ENCODE data around the gene CAMK1G. TPM values are rescaled to one million over a fixed set of nuclear protein-coding genes. Genes with fewer than 3 reads are reported as not detected.

The CAMK1G gene
- total and polyA plus RNA-seq, 2 of the 4 experiments (the other 2 are of a cell fraction), result 0.72 to 1.8 TPM

GRCh38 chr1:209549443-209550205 is 33.9 kb upstream of the CAMK1G start:
- Histone ChIP-seq H4K91ac (ENCODE audit: insufficient read depth, low read depth, low read length) (no peak overlapping the region), H3K18ac (ENCODE audit: low read depth, low read length) (no peak overlapping the region), H3K4me1 (ENCODE audit: control insufficient read depth, insufficient read depth, low read length) (no peaks in the 10 kb centered on the region), H3K14ac (replicated peaks; ENCODE audit: low read depth, low read length) (no peak overlapping the region), H2BK20ac (ENCODE audit: low read depth, low read length) (no peak overlapping the region), H3K9me3 (ENCODE audit: control insufficient read depth, insufficient read depth, low read length) (no peaks in the 10 kb centered on the region), H3K4me2 (ENCODE audit: low read depth, low read length) (no peak overlapping the region), H3K27me3 (ENCODE audit: control insufficient read depth, insufficient read depth, low read length) (peaks cover 7% of the 10 kb centered on the region), H3K9me1 (ENCODE audit: insufficient read depth, low read length) (no peaks in the 10 kb centered on the region), H3K4me3 (ENCODE audit: insufficient read depth, low read depth, low read length) (no peak overlapping the region), H2BK5ac (ENCODE audit: low read depth, low read length, poor library complexity, severe bottlenecking) (no peak overlapping the region), H3K23ac (ENCODE audit: low read depth, low read length) (no peak overlapping the region), H3K36me3 (ENCODE audit: control insufficient read depth, insufficient read depth, low read length) (no peaks in the 10 kb centered on the region), H3K27ac (ENCODE audit: insufficient read depth, low read length) (no peak overlapping the region), H2AK9ac (replicated peaks; ENCODE audit: low read depth, low read length, poor library complexity) (no peak overlapping the region), H4K8ac (ENCODE audit: low read depth in 2 of 2, low read length in 2 of 2) (no peak overlapping the region), H2AFZ (replicated peaks; ENCODE audit: low read length, poor library complexity) (no peak overlapping the region), H2BK120ac (ENCODE audit: low read depth, low read length) (no peak overlapping the region), H3K4ac (ENCODE audit: low read depth, low read length) (no peak overlapping the region), H3K79me1 (ENCODE audit: low read depth in 1 of 2, low read length in 2 of 2) (no peaks in the 10 kb centered on the region), H2AK5ac (ENCODE audit: low read depth, low read length) (no peak overlapping the region), H3K9ac (ENCODE audit: low read depth, low read length) (no peak overlapping the region), H3K56ac (ENCODE audit: extremely low read depth, insufficient read depth, low read length) (no peak overlapping the region), H4K20me1 (ENCODE audit: insufficient read depth, low read length) (no peaks in the 10 kb centered on the region), H2BK15ac (ENCODE audit: low read depth, low read length) (no peak overlapping the region), H4K5ac (ENCODE audit: low read depth, low read length) (no peak overlapping the region)
- in situ Hi-C loops (cut with MboI; ENCODE audit: low sequenced_read_pairs) (no loop called here), dilution Hi-C loops (cut with HindIII; ENCODE audit: low sequenced_read_pairs, unreplicated experiment) (no loop called here), intact Hi-C loops (cut with micrococcal nuclease) (no loop called here)
- TF ChIP-seq, protein P1, sequence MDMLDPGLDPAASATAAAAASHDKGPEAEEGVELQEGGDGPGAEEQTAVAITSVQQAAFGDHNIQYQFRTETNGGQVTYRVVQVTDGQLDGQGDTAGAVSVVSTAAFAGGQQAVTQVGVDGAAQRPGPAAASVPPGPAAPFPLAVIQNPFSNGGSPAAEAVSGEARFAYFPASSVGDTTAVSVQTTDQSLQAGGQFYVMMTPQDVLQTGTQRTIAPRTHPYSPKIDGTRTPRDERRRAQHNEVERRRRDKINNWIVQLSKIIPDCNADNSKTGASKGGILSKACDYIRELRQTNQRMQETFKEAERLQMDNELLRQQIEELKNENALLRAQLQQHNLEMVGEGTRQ (IDR thresholded peaks at IDR 0.05; ENCODE audit: low read depth, low read length), result no peak
- no peak for TF ChIP-seq BHLHE40 (IDR thresholded peaks at IDR 0.05; ENCODE audit: low read depth, low read length)
- TF ChIP-seq NFE2L2 (IDR thresholded peaks at IDR 0.05; ENCODE audit: low read depth, low read length), result no peak
- no peak for TF ChIP-seq CEBPB (IDR thresholded peaks at IDR 0.05; ENCODE audit: low read depth, low read length)
- TF ChIP-seq SMC3 (IDR thresholded peaks at IDR 0.05; ENCODE audit: low read depth, low read length), result no peak
- no peak for TF ChIP-seq CHD1 (IDR thresholded peaks at IDR 0.05; ENCODE audit: low read depth, low read length)
- TF ChIP-seq MAZ (IDR thresholded peaks at IDR 0.05; ENCODE audit: borderline replicate concordance, low read depth, low read length), result no peak
- TF ChIP-seq POLR2A (IDR thresholded peaks at IDR 0.05; ENCODE audit: low read depth, low read length), result no peak
- no peak for TF ChIP-seq MXI1 (IDR thresholded peaks at IDR 0.05; ENCODE audit: borderline replicate concordance, low read depth, low read length)
- TF ChIP-seq FOS (IDR thresholded peaks at IDR 0.05; ENCODE audit: low read depth, low read length), result no peak
- TF ChIP-seq MAFK (IDR thresholded peaks at IDR 0.05; ENCODE audit: low read depth, low read length), result no peak
- no peak for TF ChIP-seq RCOR1 (IDR thresholded peaks at IDR 0.05; ENCODE audit: insufficient replicate concordance, low read length)
- TF ChIP-seq, protein P2, sequence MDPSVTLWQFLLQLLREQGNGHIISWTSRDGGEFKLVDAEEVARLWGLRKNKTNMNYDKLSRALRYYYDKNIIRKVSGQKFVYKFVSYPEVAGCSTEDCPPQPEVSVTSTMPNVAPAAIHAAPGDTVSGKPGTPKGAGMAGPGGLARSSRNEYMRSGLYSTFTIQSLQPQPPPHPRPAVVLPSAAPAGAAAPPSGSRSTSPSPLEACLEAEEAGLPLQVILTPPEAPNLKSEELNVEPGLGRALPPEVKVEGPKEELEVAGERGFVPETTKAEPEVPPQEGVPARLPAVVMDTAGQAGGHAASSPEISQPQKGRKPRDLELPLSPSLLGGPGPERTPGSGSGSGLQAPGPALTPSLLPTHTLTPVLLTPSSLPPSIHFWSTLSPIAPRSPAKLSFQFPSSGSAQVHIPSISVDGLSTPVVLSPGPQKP (IDR thresholded peaks at IDR 0.05; ENCODE audit: borderline replicate concordance, low read depth, low read length), result no peak
- TF ChIP-seq RAD21 (IDR thresholded peaks at IDR 0.05; ENCODE audit: low read length), result no peak
- TF ChIP-seq RFX5 (IDR thresholded peaks at IDR 0.05; ENCODE audit: low read depth, low read length), result no peak
- TF ChIP-seq, protein P3, sequence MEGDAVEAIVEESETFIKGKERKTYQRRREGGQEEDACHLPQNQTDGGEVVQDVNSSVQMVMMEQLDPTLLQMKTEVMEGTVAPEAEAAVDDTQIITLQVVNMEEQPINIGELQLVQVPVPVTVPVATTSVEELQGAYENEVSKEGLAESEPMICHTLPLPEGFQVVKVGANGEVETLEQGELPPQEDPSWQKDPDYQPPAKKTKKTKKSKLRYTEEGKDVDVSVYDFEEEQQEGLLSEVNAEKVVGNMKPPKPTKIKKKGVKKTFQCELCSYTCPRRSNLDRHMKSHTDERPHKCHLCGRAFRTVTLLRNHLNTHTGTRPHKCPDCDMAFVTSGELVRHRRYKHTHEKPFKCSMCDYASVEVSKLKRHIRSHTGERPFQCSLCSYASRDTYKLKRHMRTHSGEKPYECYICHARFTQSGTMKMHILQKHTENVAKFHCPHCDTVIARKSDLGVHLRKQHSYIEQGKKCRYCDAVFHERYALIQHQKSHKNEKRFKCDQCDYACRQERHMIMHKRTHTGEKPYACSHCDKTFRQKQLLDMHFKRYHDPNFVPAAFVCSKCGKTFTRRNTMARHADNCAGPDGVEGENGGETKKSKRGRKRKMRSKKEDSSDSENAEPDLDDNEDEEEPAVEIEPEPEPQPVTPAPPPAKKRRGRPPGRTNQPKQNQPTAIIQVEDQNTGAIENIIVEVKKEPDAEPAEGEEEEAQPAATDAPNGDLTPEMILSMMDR (conservative IDR thresholded peaks at IDR 0.05; ENCODE audit: low read depth, low read length), result no peak
- POLR2A ChIA-PET (ENCODE audit: unreplicated experiment), result no interaction called here
- no peak for DNase-seq
- no TSS peak for BruUV-seq (replicated peaks)
- WGBS, 2 experiments (ENCODE audit: extremely low coverage in 2 of 2, insufficient read length in 1 of 2), result no CpG with 5 or more reads among the region's 6 CpGs
- CTCF ChIA-PET, result interaction anchor here (1.5 kb wide), 1 partner anchor 16 kb away, joined by 4 read pairs; no protein-coding TSS in a partner anchor
- ATAC-seq (ENCODE audit: low read depth), result no peak

Data from IMR-90 (cell line).